ENCODE results near the gene UBE2Q1. TPM values are rescaled to one million over a fixed set of nuclear protein-coding genes. Genes with fewer than 3 reads are reported as not detected.

The UBE2Q1 gene
- total and polyA plus RNA-seq, 10 of the 15 experiments (the other 5 are each of a cell fraction or from before 2014, with no cell fraction given) = 3.9 to 82.6 (median 24.1) TPM

DNA sequence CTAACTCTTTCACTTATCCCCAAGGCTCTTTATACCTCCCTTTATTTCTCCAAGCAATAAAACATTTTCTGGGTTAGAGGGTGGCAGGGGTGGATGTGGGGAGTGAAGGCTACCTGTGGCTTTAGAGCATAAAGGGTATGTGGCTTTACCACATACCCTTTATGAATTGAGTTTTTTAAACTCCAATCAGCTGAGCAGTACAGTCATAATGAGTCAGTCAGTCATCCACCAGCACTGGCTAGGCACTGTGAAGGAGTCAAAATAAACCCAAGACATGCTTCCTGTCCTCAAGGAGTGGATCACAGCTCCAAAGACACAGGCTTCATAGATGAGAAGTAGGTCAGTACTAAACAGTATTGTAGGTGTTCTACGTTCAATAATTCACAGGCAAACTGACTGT lies 59.0 kb downstream of the UBE2Q1 start:
- Histone ChIP-seq H3K27ac (ENCODE audit: control insufficient read depth, insufficient read depth) (no peak overlapping the region), H3K4me1 (ENCODE audit: control insufficient read depth, insufficient read depth, low read length) (peaks cover 17% of the 10 kb centered on the region), H4K20me1 (ENCODE audit: control insufficient read depth, insufficient read depth) (no peaks in the 10 kb centered on the region), H3K27me3 (replicated peaks in 1 of 2; ENCODE audit: control insufficient read depth in 2 of 2, insufficient read depth in 2 of 2, low read length in 1 of 2) (peaks cover 6 to 10% of the 10 kb centered on the region in 2 experiments), H3K4me3 (no peak overlapping the region), H3K79me2 (ENCODE audit: control insufficient read depth, insufficient read depth, low read length) (no peaks in the 10 kb centered on the region), H3K4me2 (ENCODE audit: control insufficient read depth, insufficient read depth) (no peak overlapping the region), H3K9ac (ENCODE audit: control insufficient read depth, insufficient read depth, low read length) (no peak overlapping the region), H3K36me3 (ENCODE audit: control insufficient read depth in 2 of 2, insufficient read depth in 2 of 2, low read length in 1 of 2) (no peaks in the 10 kb centered on the region), H3K9me3 (replicated peaks; ENCODE audit: control insufficient read depth, insufficient read depth, low read length) (no peaks in the 10 kb centered on the region; the same call in 2 of the 3 replicates), H2AFZ (ENCODE audit: control insufficient read depth, low read depth, low read length) (no peak overlapping the region)
- in situ Hi-C loops (cut with MboI) (no loop called here), intact Hi-C loops (cut with micrococcal nuclease; ENCODE audit: unreplicated experiment) (no loop called here)
- CTCF ChIA-PET = no interaction called here
- peak; percentile 9; the same call in 1 of the 2 replicates for TF ChIP-seq RUNX3 (IDR thresholded peaks at IDR 0.05; ENCODE audit: low read length)
- TF ChIP-seq, protein P1, sequence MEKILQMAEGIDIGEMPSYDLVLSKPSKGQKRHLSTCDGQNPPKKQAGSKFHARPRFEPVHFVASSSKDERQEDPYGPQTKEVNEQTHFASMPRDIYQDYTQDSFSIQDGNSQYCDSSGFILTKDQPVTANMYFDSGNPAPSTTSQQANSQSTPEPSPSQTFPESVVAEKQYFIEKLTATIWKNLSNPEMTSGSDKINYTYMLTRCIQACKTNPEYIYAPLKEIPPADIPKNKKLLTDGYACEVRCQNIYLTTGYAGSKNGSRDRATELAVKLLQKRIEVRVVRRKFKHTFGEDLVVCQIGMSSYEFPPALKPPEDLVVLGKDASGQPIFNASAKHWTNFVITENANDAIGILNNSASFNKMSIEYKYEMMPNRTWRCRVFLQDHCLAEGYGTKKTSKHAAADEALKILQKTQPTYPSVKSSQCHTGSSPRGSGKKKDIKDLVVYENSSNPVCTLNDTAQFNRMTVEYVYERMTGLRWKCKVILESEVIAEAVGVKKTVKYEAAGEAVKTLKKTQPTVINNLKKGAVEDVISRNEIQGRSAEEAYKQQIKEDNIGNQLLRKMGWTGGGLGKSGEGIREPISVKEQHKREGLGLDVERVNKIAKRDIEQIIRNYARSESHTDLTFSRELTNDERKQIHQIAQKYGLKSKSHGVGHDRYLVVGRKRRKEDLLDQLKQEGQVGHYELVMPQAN (conservative IDR thresholded peaks at IDR 0.05) = no peak
- RAD21 ChIA-PET (ENCODE audit: unreplicated experiment) = no interaction called here
- no TSS peak for BruUV-seq (replicated peaks)
- FAIRE-seq (no peak), DNase-seq (ENCODE audit: low read depth, low spot score) (no peak), ATAC-seq (no peak)
- WGBS (ENCODE audit: insufficient coverage, insufficient replicate concordance, low lambda C conversion rate, missing lambda C conversion rate) = 87% methylated on average over 1 of the region's 1 CpG
- POLR2A ChIA-PET = no interaction called here
- SMC1A ChIA-PET (ENCODE audit: uncharacterized antibody, unreplicated experiment) = interaction anchor here (1.5 to 1.9 kb wide), 2 partner anchors 10 to 19 kb away, joined by 6 to 7 read pairs; no protein-coding TSS in a partner anchor

Other genes with a start within 250 kb of the UBE2Q1 start
- gene AQP10, start 237.6 kb downstream of the UBE2Q1 start, total RNA-seq (2014; rRNA removed) = not detected in 2 replicates
- not detected in 2 replicates for gene AQP10, start 237.6 kb downstream of the UBE2Q1 start, total RNA-seq (2014; rRNA removed; fragmentation: Illumina TruSeq; extraction: Trizol)
- gene AQP10, start 237.6 kb downstream of the UBE2Q1 start, total RNA-seq (2021) = not detected in 2 replicates
- gene AQP10, start 237.6 kb downstream of the UBE2Q1 start, polyA plus RNA-seq (2011; rRNA removed) = not detected in 2 replicates
- gene AQP10, start 237.6 kb downstream of the UBE2Q1 start, polyA plus RNA-seq (2014; fragmentation: Illumina TruSeq; extraction: Trizol) = not detected in 2 replicates
- gene AQP10, start 237.6 kb downstream of the UBE2Q1 start, polyA plus RNA-seq (2014; fragmentation: Nextera tagmentation; extraction: Ambion mirVana) = not detected
- not detected in 2 replicates for gene AQP10, start 237.6 kb downstream of the UBE2Q1 start, polyA plus RNA-seq (2014; rRNA removed)
- gene AQP10, start 237.6 kb downstream of the UBE2Q1 start, polyA plus RNA-seq (2016; fragmentation: Nextera tagmentation; extraction: Ambion mirVana) = not detected
- gene ATP8B2, start 233.1 kb downstream of the UBE2Q1 start, total RNA-seq (2014; rRNA removed) = 51.1 and 61.8 TPM in 2 replicates
- 20.1 and 21.2 TPM in 2 replicates for gene ATP8B2, start 233.1 kb downstream of the UBE2Q1 start, total RNA-seq (2014; rRNA removed; fragmentation: Illumina TruSeq; extraction: Trizol)
- 37.1 and 39.7 TPM in 2 replicates for gene ATP8B2, start 233.1 kb downstream of the UBE2Q1 start, total RNA-seq (2021)
- gene ATP8B2, start 233.1 kb downstream of the UBE2Q1 start, polyA plus RNA-seq (2011; rRNA removed) = 4.5 and 6.1 TPM in 2 replicates
- 15.2 and 20.2 TPM in 2 replicates for gene ATP8B2, start 233.1 kb downstream of the UBE2Q1 start, polyA plus RNA-seq (2014; fragmentation: Illumina TruSeq; extraction: Trizol)
- gene ATP8B2, start 233.1 kb downstream of the UBE2Q1 start, polyA plus RNA-seq (2014; fragmentation: Nextera tagmentation; extraction: Ambion mirVana) = under 1 TPM; 0.44 to 0.82 TPM
- gene ATP8B2, start 233.1 kb downstream of the UBE2Q1 start, polyA plus RNA-seq (2014; rRNA removed) = 38.8 and 51.7 TPM in 2 replicates
- gene ATP8B2, start 233.1 kb downstream of the UBE2Q1 start, polyA plus RNA-seq (2016; fragmentation: Nextera tagmentation; extraction: Ambion mirVana) = 1 to 10 TPM; 7.8 to 9.7 TPM
- 29.3 and 31.9 TPM in 2 replicates for gene IL6R, start 153.3 kb downstream of the UBE2Q1 start, total RNA-seq (2014; rRNA removed)
- gene IL6R, start 153.3 kb downstream of the UBE2Q1 start, total RNA-seq (2014; rRNA removed; fragmentation: Illumina TruSeq; extraction: Trizol) = 17.4 and 18.2 TPM in 2 replicates
- gene IL6R, start 153.3 kb downstream of the UBE2Q1 start, total RNA-seq (2021) = 37.7 and 43.4 TPM in 2 replicates
- 4.0 and 6.1 TPM in 2 replicates for gene IL6R, start 153.3 kb downstream of the UBE2Q1 start, polyA plus RNA-seq (2011; rRNA removed)
- 21.7 and 23.9 TPM in 2 replicates for gene IL6R, start 153.3 kb downstream of the UBE2Q1 start, polyA plus RNA-seq (2014; fragmentation: Illumina TruSeq; extraction: Trizol)
- gene IL6R, start 153.3 kb downstream of the UBE2Q1 start, polyA plus RNA-seq (2014; fragmentation: Nextera tagmentation; extraction: Ambion mirVana) = 1 to 10 TPM; 1.9 to 3.9 TPM
- gene IL6R, start 153.3 kb downstream of the UBE2Q1 start, polyA plus RNA-seq (2014; rRNA removed) = 34.0 and 45.3 TPM in 2 replicates
- 10 to 100 TPM; 16.5 to 16.8 TPM for gene IL6R, start 153.3 kb downstream of the UBE2Q1 start, polyA plus RNA-seq (2016; fragmentation: Nextera tagmentation; extraction: Ambion mirVana)
- 0.05 TPM in 1 of 2 replicates, not detected in the other for gene TDRD10, start 56.4 kb downstream of the UBE2Q1 start, total RNA-seq (2014; rRNA removed)
- not detected in 2 replicates for gene TDRD10, start 56.4 kb downstream of the UBE2Q1 start, total RNA-seq (2014; rRNA removed; fragmentation: Illumina TruSeq; extraction: Trizol)
- gene TDRD10, start 56.4 kb downstream of the UBE2Q1 start, total RNA-seq (2021) = not detected in 2 replicates
- not detected in 2 replicates for gene TDRD10, start 56.4 kb downstream of the UBE2Q1 start, polyA plus RNA-seq (2011; rRNA removed)
- gene TDRD10, start 56.4 kb downstream of the UBE2Q1 start, polyA plus RNA-seq (2014; fragmentation: Illumina TruSeq; extraction: Trizol) = not detected in 2 replicates
- not detected for gene TDRD10, start 56.4 kb downstream of the UBE2Q1 start, polyA plus RNA-seq (2014; fragmentation: Nextera tagmentation; extraction: Ambion mirVana)
- gene TDRD10, start 56.4 kb downstream of the UBE2Q1 start, polyA plus RNA-seq (2014; rRNA removed) = not detected in 2 replicates
- gene TDRD10, start 56.4 kb downstream of the UBE2Q1 start, polyA plus RNA-seq (2016; fragmentation: Nextera tagmentation; extraction: Ambion mirVana) = not detected
- gene SHE, start 56.2 kb downstream of the UBE2Q1 start, total RNA-seq (2014; rRNA removed) = under 0.01 and 0.05 TPM in 2 replicates
- gene SHE, start 56.2 kb downstream of the UBE2Q1 start, total RNA-seq (2014; rRNA removed; fragmentation: Illumina TruSeq; extraction: Trizol) = 0.04 and 0.05 TPM in 2 replicates
- 0.05 TPM in 2 replicates for gene SHE, start 56.2 kb downstream of the UBE2Q1 start, total RNA-seq (2021)
- gene SHE, start 56.2 kb downstream of the UBE2Q1 start, polyA plus RNA-seq (2011; rRNA removed) = not detected in 2 replicates
- gene SHE, start 56.2 kb downstream of the UBE2Q1 start, polyA plus RNA-seq (2014; fragmentation: Illumina TruSeq; extraction: Trizol) = 0.03 TPM in 1 of 2 replicates, not detected in the other
- under 1 TPM; 0.02 TPM for gene SHE, start 56.2 kb downstream of the UBE2Q1 start, polyA plus RNA-seq (2014; fragmentation: Nextera tagmentation; extraction: Ambion mirVana)
- 0.03 and 0.04 TPM in 2 replicates for gene SHE, start 56.2 kb downstream of the UBE2Q1 start, polyA plus RNA-seq (2014; rRNA removed)
- gene SHE, start 56.2 kb downstream of the UBE2Q1 start, polyA plus RNA-seq (2016; fragmentation: Nextera tagmentation; extraction: Ambion mirVana) = not detected
- gene CHRNB2, start 9.1 kb upstream of the UBE2Q1 start, total RNA-seq (2014; rRNA removed) = not detected in 2 replicates
- not detected in 2 replicates for gene CHRNB2, start 9.1 kb upstream of the UBE2Q1 start, total RNA-seq (2014; rRNA removed; fragmentation: Illumina TruSeq; extraction: Trizol)
- 0.03 TPM in 1 of 2 replicates, not detected in the other for gene CHRNB2, start 9.1 kb upstream of the UBE2Q1 start, total RNA-seq (2021)
- not detected in 2 replicates for gene CHRNB2, start 9.1 kb upstream of the UBE2Q1 start, polyA plus RNA-seq (2011; rRNA removed)
- 0.03 TPM in 1 of 2 replicates, not detected in the other for gene CHRNB2, start 9.1 kb upstream of the UBE2Q1 start, polyA plus RNA-seq (2014; fragmentation: Illumina TruSeq; extraction: Trizol)
- gene CHRNB2, start 9.1 kb upstream of the UBE2Q1 start, polyA plus RNA-seq (2014; fragmentation: Nextera tagmentation; extraction: Ambion mirVana) = not detected
- gene CHRNB2, start 9.1 kb upstream of the UBE2Q1 start, polyA plus RNA-seq (2014; rRNA removed) = 0.01 and 0.04 TPM in 2 replicates
- under 1 TPM in 1 of 2 experiments, not detected in 1; 0.11 TPM for gene CHRNB2, start 9.1 kb upstream of the UBE2Q1 start, polyA plus RNA-seq (2016; fragmentation: Nextera tagmentation; extraction: Ambion mirVana)
- gene ADAR, start 49.5 kb upstream of the UBE2Q1 start, total RNA-seq (2014; rRNA removed) = 177 and 189 TPM in 2 replicates
- gene ADAR, start 49.5 kb upstream of the UBE2Q1 start, total RNA-seq (2014; rRNA removed; fragmentation: Illumina TruSeq; extraction: Trizol) = 174 and 179 TPM in 2 replicates
- gene ADAR, start 49.5 kb upstream of the UBE2Q1 start, total RNA-seq (2021) = 283 and 292 TPM in 2 replicates
- gene ADAR, start 49.5 kb upstream of the UBE2Q1 start, polyA plus RNA-seq (2011; rRNA removed) = 369 and 413 TPM in 2 replicates
- 213 and 235 TPM in 2 replicates for gene ADAR, start 49.5 kb upstream of the UBE2Q1 start, polyA plus RNA-seq (2014; fragmentation: Illumina TruSeq; extraction: Trizol)
- gene ADAR, start 49.5 kb upstream of the UBE2Q1 start, polyA plus RNA-seq (2014; fragmentation: Nextera tagmentation; extraction: Ambion mirVana) = 100 to 1,000 TPM in 1 of 2 experiments, 10 to 100 TPM in 1; 55.5 to 105 TPM
- 172 and 180 TPM in 2 replicates for gene ADAR, start 49.5 kb upstream of the UBE2Q1 start, polyA plus RNA-seq (2014; rRNA removed)
- 100 to 1,000 TPM; 160 to 169 TPM for gene ADAR, start 49.5 kb upstream of the UBE2Q1 start, polyA plus RNA-seq (2016; fragmentation: Nextera tagmentation; extraction: Ambion mirVana)

Data from GM12878 (cell line).